NCI-H82 (cell line): ENCODE data around the gene OAT.
"Not testable (repeated sequence)": the region's sequence is repeated elsewhere in the genome, so short reads cannot be mapped to it uniquely, and the experiment has no call there.

Experiments
- DNase-seq: peaks from one replicate; lab custom pipeline; 2025; lab: John Stamatoyannopoulos, UW

The OAT gene

GRCh38 chr10:124447751-124448466, 29.2 kb upstream of the OAT start:
- DNase-seq, result no peak

GRCh38 chr10:124446830-124447750, 28.4 kb upstream of the OAT start:
- no peak for DNase-seq

- not testable (repeated sequence) for DNase-seq
Measured at GRCh38 chr10:124441694-124442093, 23.0 kb upstream of the OAT start.

- DNase-seq, result no peak
Measured at GRCh38 chr10:124436191-124436638, 17.5 kb upstream of the OAT start.

GRCh38 chr10:124435683-124436082, 17.0 kb upstream of the OAT start:
- not testable (repeated sequence) for DNase-seq

- no peak for DNase-seq
Measured at GRCh38 chr10:124433461-124433860, 14.7 kb upstream of the OAT start.

GRCh38 chr10:124430077-124430476, 11.4 kb upstream of the OAT start:
- no peak for DNase-seq

GRCh38 chr10:124429576-124429975, 10.9 kb upstream of the OAT start:
- no peak for DNase-seq

GRCh38 chr10:124428207-124428777, 9.6 kb upstream of the OAT start:
- no peak for DNase-seq

- DNase-seq, result no peak
Measured at GRCh38 chr10:124425227-124425962, 6.7 kb upstream of the OAT start.

- no peak for DNase-seq
Measured at GRCh38 chr10:124423813-124424212, 5.1 kb upstream of the OAT start.

- no peak for DNase-seq
Measured at GRCh38 chr10:124422742-124423141, 4.0 kb upstream of the OAT start.

GRCh38 chr10:124420254-124420653, 1.5 kb upstream of the OAT start:
- no peak for DNase-seq

- no peak for DNase-seq
Measured at GRCh38 chr10:124419635-124420034, 912 bp upstream of the OAT start.

- peak; percentile 44 for DNase-seq
Measured at GRCh38 chr10:124417895-124418725, 613 bp downstream of the OAT start.

GRCh38 chr10:124416733-124417132, 2.0 kb downstream of the OAT start:
- DNase-seq, result no peak

- no peak for DNase-seq
Measured at GRCh38 chr10:124415210-124415609, 3.5 kb downstream of the OAT start.

- no peak for DNase-seq
Measured at GRCh38 chr10:124414076-124414475, 4.6 kb downstream of the OAT start.

GRCh38 chr10:124409696-124410095, 9.0 kb downstream of the OAT start:
- DNase-seq, result no peak

- no peak for DNase-seq
Measured at GRCh38 chr10:124408357-124408756, 10.4 kb downstream of the OAT start.

GRCh38 chr10:124407456-124407855, 11.3 kb downstream of the OAT start:
- DNase-seq, result no peak
